WI38 (cell line): ENCODE results near the gene ZNF407.

Experiments used
- H3K4me3 ChIP-seq: 2 replicates; pipeline ENCODE4 v1.5.1; 2011; ENCODE audit warnings: low read depth, mild to moderate bottlenecking, control low read depth, low read length
- CTCF ChIP-seq: IDR thresholded peaks from 2 replicates; pipeline ENCODE4 v1.5.1; 2012; ENCODE audit warnings: low read depth, mild to moderate bottlenecking, control low read depth, low read length

The ZNF407 gene

GRCh38 chr18:74825460-74825859, 227.8 kb downstream of the ZNF407 start:
- no peak overlapping the region for H3K4me3 ChIP-seq

GRCh38 chr18:74826572-74826971, 228.9 kb downstream of the ZNF407 start:
- no peak overlapping the region for H3K4me3 ChIP-seq
- TF ChIP-seq CTCF, result no peak

More at GRCh38 chr18:74825460-74825859, 227.8 kb downstream of the ZNF407 start:
- no peak for TF ChIP-seq CTCF

- H3K4me3 ChIP-seq, result no peak overlapping the region
- TF ChIP-seq CTCF, result no peak
Observed at GRCh38 chr18:74828200-74828599, 230.5 kb downstream of the ZNF407 start.

- TF ChIP-seq CTCF, result no peak
- H3K4me3 ChIP-seq, result no peak overlapping the region
Observed at GRCh38 chr18:74831571-74832250, 234.0 kb downstream of the ZNF407 start.

GRCh38 chr18:74832381-74832780, 234.7 kb downstream of the ZNF407 start:
- TF ChIP-seq CTCF, result no peak
- no peak overlapping the region for H3K4me3 ChIP-seq

- no peak overlapping the region for H3K4me3 ChIP-seq
- no peak for TF ChIP-seq CTCF
Observed at GRCh38 chr18:74832999-74833398, 235.3 kb downstream of the ZNF407 start.

GRCh38 chr18:74834424-74835309, 237.0 kb downstream of the ZNF407 start:
- H3K4me3 ChIP-seq, result no peak overlapping the region
- no peak for TF ChIP-seq CTCF
